ENCODE data around the gene FTCD.
A peak's percentile ranks its signal among the peaks of the same experiment; 100 is the strongest.
"Not testable (repeated sequence)": the region's sequence is repeated elsewhere in the genome, so short reads cannot be mapped to it uniquely, and the experiment has no call there.

FTCD gene

GRCh38 chr21:46187814-46188213 is 32.4 kb upstream of the FTCD start:
- no peak for DNase-seq

GRCh38 chr21:46187261-46187660 is 31.9 kb upstream of the FTCD start:
- DNase-seq = no peak

- no peak for DNase-seq
Measured at GRCh38 chr21:46185716-46186115, 30.3 kb upstream of the FTCD start.

DNA sequence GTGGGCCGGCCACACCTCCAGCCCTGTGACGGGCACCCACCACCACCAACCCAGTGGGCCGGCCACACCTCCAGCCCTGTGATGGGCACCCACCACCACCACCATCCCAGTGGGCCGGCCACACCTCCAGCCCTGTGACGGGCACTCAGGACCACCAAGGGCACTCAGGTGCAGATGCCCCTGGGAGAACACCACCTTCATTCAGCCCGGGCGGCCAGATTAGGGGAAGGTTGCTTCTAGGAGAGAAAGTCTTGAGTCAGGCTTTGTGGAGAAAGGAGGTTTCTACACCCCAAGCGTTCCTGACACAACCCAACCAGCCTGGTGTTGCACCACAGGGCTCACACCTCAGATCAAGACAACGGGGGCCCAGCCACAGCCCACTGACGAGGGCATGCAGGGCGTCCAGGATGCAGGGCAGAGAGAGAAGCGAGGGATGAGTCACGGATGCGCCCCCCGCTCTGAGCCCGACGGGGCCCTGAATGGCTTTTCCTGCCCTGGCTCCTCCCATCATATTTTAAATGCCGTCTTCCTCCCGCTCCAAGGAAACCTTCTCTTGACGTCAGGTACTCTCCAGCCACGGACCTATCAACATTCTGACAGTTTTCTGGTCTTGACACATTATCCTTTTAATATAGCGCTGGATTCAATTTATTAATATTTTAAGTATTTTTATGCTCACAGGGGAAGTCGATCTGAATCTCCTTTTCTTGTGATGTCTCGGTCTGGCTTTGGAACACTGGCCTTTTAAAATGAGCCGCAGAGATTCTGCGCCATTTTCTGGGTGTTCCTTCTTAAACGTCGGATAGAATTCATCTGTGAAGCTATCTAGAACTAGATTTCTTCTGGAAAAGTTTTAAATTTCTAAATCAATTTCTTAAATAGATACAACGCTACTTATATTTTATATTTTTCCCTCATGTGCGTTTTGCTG is 29.5 kb upstream of the FTCD start:
- DNase-seq = peak; percentile 20 to 62 (median 40)

GRCh38 chr21:46183910-46184624 is 28.7 kb upstream of the FTCD start, which contains the start of gene SPATC1L:
Gene SPATC1L (minus strand): TSS chr21:46184459. CDS start chr21:46182816, 1,643 bp downstream.
- DNase-seq = peak in 1 of 4 experiments; percentile 55

GRCh38 chr21:46183337-46183909 is 28.0 kb upstream of the FTCD start:
- not testable (repeated sequence) for DNase-seq

GRCh38 chr21:46182548-46183336 is 27.4 kb upstream of the FTCD start:
- DNase-seq = no peak

GRCh38 chr21:46181953-46182547 is 26.7 kb upstream of the FTCD start:
- DNase-seq = no peak

- no peak for DNase-seq
Measured at GRCh38 chr21:46181436-46181835, 26.1 kb upstream of the FTCD start.

- no peak for DNase-seq
Measured at GRCh38 chr21:46180778-46181391, 25.5 kb upstream of the FTCD start.

DNA sequence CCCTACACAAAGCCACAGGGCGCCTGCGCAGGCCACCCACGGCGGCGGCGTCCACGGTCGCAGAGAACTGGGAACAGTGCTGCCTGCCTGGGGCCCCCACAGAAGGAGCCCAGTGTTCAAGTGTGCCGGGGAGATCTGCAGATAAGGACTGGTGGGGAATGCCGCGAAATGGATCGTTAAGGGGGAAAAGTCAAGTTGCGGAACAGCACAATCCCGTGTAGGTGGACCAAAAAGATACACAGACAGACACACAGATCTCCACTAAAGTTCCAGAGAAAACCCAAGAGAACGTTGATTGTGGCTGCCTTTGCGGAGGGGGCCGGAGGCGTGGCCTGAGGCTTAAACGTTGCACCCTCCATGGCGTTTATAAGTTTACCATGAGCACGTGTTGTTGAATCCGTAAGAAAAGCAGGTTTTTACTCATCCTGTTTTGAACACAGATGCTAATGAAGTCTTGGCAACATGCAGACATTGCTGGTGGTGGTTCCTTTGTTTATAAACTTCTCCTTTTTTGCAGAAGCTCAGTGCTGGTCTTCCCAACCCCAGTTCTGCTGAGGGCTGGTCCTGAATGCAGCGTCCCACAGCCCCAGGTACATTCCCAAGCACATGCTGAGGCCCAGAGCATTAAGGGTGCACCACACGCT is 24.8 kb upstream of the FTCD start:
- no peak for DNase-seq

- no peak for DNase-seq
Measured at GRCh38 chr21:46179708-46180078, 24.3 kb upstream of the FTCD start.

DNA sequence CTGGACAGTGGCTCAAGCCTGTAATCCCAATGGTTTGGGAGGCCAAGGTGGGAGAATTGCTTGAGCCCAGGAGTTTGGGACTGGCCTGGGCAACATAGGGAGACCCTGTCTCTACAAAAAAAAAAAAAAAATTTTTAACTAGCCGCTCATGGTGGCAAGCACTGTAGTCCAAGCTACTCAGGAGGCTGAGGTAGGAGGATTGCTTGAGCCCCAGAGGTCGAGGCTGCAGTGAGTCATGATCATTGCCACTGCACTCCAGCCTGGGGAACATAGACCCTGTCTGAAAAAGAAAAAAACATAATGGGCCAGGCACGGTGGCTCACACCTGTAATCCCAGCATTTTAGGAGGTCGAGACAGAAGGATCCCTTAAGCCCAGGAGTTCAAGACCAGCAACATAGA is 23.6 kb upstream of the FTCD start:
- DNase-seq = no peak

- not testable (repeated sequence) for DNase-seq
Measured at GRCh38 chr21:46176443-46177129, 21.2 kb upstream of the FTCD start.

DNA sequence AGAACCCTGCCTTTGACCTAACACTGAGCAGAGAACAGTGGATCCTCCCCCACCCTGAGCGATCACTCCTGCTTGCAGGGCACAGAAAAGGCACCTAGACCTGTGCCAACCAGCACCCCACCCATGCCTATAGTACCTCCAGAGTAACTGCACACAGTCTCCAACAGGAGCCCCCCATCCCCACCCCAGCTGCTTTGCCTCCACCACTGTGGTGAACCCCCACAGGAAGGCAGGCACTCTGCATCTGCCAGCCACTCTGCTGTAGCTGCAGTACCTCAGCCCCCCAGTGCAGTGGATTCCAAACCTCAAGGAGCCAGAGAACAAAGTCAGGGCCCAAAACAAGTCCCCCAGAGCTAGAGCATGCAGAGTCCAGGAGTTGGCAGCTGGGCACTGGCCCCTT is 18.2 kb upstream of the FTCD start:
- DNase-seq = no peak

- no peak for DNase-seq
Measured at GRCh38 chr21:46172863-46173528, 17.6 kb upstream of the FTCD start.

DNA sequence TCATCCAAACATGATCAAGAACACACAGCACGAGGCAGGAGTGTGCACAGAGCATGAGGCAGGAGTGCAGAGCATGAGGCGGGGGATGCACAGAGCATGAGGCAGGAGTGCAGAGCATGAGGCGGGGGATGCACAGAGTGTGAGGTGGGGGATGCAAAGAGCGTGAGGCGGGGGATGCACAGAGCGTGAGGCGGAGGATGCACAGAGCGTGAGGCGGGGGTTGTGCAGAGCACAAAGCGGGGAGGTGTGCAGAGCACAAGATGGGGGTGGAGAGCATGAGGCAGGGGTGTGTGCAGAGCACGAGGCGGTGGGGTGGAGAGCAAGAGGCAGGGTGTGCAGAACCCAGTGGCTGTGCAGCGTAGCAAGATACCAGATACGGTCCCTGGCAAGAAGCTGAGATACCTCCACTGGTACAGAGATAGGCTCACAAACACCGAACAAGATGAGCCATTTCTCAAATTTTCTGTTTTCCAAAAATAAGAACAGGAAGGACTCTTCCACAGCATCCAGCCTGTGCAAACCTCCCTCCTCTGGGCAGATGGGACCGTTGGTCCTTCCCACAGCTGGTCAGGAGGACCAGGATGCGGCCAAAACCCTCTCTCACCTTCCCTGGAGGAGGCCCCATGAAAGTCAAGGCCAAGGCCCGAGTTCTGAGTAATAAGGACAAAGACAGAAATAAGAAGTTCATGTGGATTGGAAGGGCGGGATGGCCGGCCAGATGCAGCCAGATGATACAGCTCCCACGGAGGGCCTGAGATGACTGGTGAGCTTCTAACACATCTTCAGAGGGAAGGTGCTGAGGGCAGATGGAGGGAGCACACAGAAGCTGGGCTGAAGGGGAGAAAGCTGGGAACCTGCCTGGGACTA is 16.9 kb upstream of the FTCD start:
- DNase-seq = no peak

- no peak for DNase-seq
Measured at GRCh38 chr21:46171585-46171984, 16.2 kb upstream of the FTCD start.
